ENCODE data around the gene MTAP.

The MTAP gene

DNA sequence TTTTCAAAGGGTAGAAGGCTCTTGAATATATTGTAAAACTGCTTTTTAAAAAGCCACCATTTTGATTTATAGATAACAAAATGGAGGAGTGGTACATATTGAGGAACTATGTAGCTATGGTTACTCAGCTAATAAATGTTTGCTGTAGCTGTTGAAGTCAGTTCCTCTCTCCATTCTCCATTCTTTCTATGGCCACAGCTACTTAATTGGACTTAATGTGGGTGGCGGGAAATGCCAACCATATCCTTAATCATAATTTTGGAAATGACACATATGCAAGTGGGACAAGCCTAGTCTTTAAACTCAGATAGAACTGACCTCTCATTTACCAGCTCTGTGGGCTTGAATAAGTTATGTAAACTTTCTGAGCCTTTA lies 181.1 kb downstream of the MTAP start:
- Histone ChIP-seq H3K79me2 (ENCODE audit: control insufficient read depth, insufficient read depth, low read length) (no peaks in the 10 kb centered on the region), H2BK120ac (ENCODE audit: low read depth, low read length) (no peak overlapping the region), H4K8ac (ENCODE audit: low read depth, low read length) (no peak overlapping the region), H3K4me2 (ENCODE audit: low read length) (no peak overlapping the region), H3K56ac (ENCODE audit: low read length) (no peak overlapping the region), H3K18ac (ENCODE audit: low read length) (no peak overlapping the region), H3K4me1 (ENCODE audit: control insufficient read depth, low read depth, low read length) (no peaks in the 10 kb centered on the region), H3K27ac (ENCODE audit: low read depth, low read length) (no peak overlapping the region), H3K4me3 (ENCODE audit: low read length) (no peak overlapping the region), H3K4ac (ENCODE audit: low read depth, low read length) (no peak overlapping the region), H2BK15ac (replicated peaks; ENCODE audit: low read depth) (no peak overlapping the region), H2BK5ac (ENCODE audit: low read length) (no peak overlapping the region), H2AK5ac (ENCODE audit: low read length) (no peak overlapping the region), H3K27me3 (ENCODE audit: insufficient read depth, low read length, poor library complexity) (peaks cover 18% of the 10 kb centered on the region), H4K5ac (ENCODE audit: low read length) (no peak overlapping the region), H3K79me1 (ENCODE audit: low read length) (no peaks in the 10 kb centered on the region), H3K9ac (ENCODE audit: low read length) (no peak overlapping the region), H3K23ac (ENCODE audit: low read length) (no peak overlapping the region), H3K36me3 (ENCODE audit: control insufficient read depth, insufficient read depth, low read length) (no peaks in the 10 kb centered on the region)
- WGBS (ENCODE audit: extremely low coverage, insufficient coverage, low lambda C conversion rate), result no CpG with 5 or more reads among the region's 1 CpG
- DNase-seq, result no peak

GRCh38 chr9:21984101-21984500 lies 181.7 kb downstream of the MTAP start:
- no peak overlapping the region for H4K5ac ChIP-seq (ENCODE audit: low read length)
- H3K79me2 ChIP-seq (ENCODE audit: control insufficient read depth, insufficient read depth, low read length), result no peaks in the 10 kb centered on the region
- H3K79me1 ChIP-seq (ENCODE audit: low read length), result no peaks in the 10 kb centered on the region

GRCh38 chr9:21985964-21986667 lies 183.7 kb downstream of the MTAP start:
- Histone ChIP-seq H3K27me3 (ENCODE audit: insufficient read depth, low read length, poor library complexity) (peaks cover 25% of the 10 kb centered on the region), H3K36me3 (ENCODE audit: control insufficient read depth, insufficient read depth, low read length) (no peaks in the 10 kb centered on the region), H4K5ac (ENCODE audit: low read length) (no peak overlapping the region), H3K23ac (ENCODE audit: low read length) (no peak overlapping the region), H3K27ac (ENCODE audit: low read depth, low read length) (no peak overlapping the region), H3K79me1 (ENCODE audit: low read length) (no peaks in the 10 kb centered on the region), H3K4ac (ENCODE audit: low read depth, low read length) (no peak overlapping the region), H2AK5ac (ENCODE audit: low read length) (no peak overlapping the region), H3K9ac (ENCODE audit: low read length) (no peak overlapping the region), H3K79me2 (ENCODE audit: control insufficient read depth, insufficient read depth, low read length) (no peaks in the 10 kb centered on the region), H2BK5ac (ENCODE audit: low read length) (no peak overlapping the region), H3K56ac (ENCODE audit: low read length) (no peak overlapping the region), H4K8ac (ENCODE audit: low read depth, low read length) (no peak overlapping the region), H3K4me1 (ENCODE audit: control insufficient read depth, low read depth, low read length) (no peaks in the 10 kb centered on the region), H3K4me2 (ENCODE audit: low read length) (no peak overlapping the region), H3K4me3 (ENCODE audit: low read length) (no peak overlapping the region), H2BK120ac (ENCODE audit: low read depth, low read length) (no peak overlapping the region), H3K18ac (ENCODE audit: low read length) (no peak overlapping the region), H2BK15ac (replicated peaks; ENCODE audit: low read depth) (no peak overlapping the region)
- no peak for DNase-seq
- WGBS (ENCODE audit: extremely low coverage, insufficient coverage, low lambda C conversion rate), result no CpG with 5 or more reads among the region's 5 CpGs

More at GRCh38 chr9:21984101-21984500, 181.7 kb downstream of the MTAP start:
- Histone ChIP-seq H3K4me1 (ENCODE audit: control insufficient read depth, low read depth, low read length) (no peaks in the 10 kb centered on the region), H2BK15ac (replicated peaks; ENCODE audit: low read depth) (no peak overlapping the region), H4K8ac (ENCODE audit: low read depth, low read length) (no peak overlapping the region), H2BK5ac (ENCODE audit: low read length) (no peak overlapping the region), H3K18ac (ENCODE audit: low read length) (no peak overlapping the region), H3K36me3 (ENCODE audit: control insufficient read depth, insufficient read depth, low read length) (no peaks in the 10 kb centered on the region), H2AK5ac (ENCODE audit: low read length) (no peak overlapping the region), H3K27me3 (ENCODE audit: insufficient read depth, low read length, poor library complexity) (peaks cover 18% of the 10 kb centered on the region), H3K4ac (ENCODE audit: low read depth, low read length) (no peak overlapping the region), H3K27ac (ENCODE audit: low read depth, low read length) (no peak overlapping the region), H2BK120ac (ENCODE audit: low read depth, low read length) (no peak overlapping the region), H3K4me2 (ENCODE audit: low read length) (no peak overlapping the region), H3K9ac (ENCODE audit: low read length) (no peak overlapping the region), H3K4me3 (ENCODE audit: low read length) (no peak overlapping the region), H3K56ac (ENCODE audit: low read length) (no peak overlapping the region), H3K23ac (ENCODE audit: low read length) (no peak overlapping the region)
- DNase-seq, result no peak

Measured in mesendoderm (in vitro differentiated cells).